Measurements from ENCODE around the gene CD302. TPM values are rescaled to one million over a fixed set of nuclear protein-coding genes. Genes with fewer than 3 reads are reported as not detected.

CD302 gene
- total and polyA plus RNA-seq, 3 donors from 2014 or later, result 18.3 to 26.4 (median 23.2) TPM

GRCh38 chr2:159773426-159773825 is 24.6 kb downstream of the CD302 start:
- Histone ChIP-seq H3K27ac (no peak overlapping the region), H3K4me1 (no peaks in the 10 kb centered on the region), H3K27me3 (no peaks in the 10 kb centered on the region), H3K4me3 (no peak overlapping the region), H3K9me3 (no peaks in the 10 kb centered on the region), H3K36me3 (ENCODE audit: low read depth, missing control alignments) (no peaks in the 10 kb centered on the region)
- TF ChIP-seq POLR2A (IDR thresholded peaks at IDR 0.05), result no peak
- no peak for TF ChIP-seq CTCF (IDR thresholded peaks at IDR 0.05)
- 62 to 72% methylated on average over 3 of the region's 3 CpGs for WGBS, 2 donors
- DNase-seq, result no peak
- intact Hi-C loops (cut with DNase I; ENCODE audit: low total_unique reads), result no loop called here

- Histone ChIP-seq H3K4me1 (no peaks in the 10 kb centered on the region), H3K36me3 (ENCODE audit: low read depth, missing control alignments) (no peaks in the 10 kb centered on the region), H3K9me3 (no peaks in the 10 kb centered on the region), H3K4me3 (no peak overlapping the region), H3K27ac (no peak overlapping the region), H3K27me3 (no peaks in the 10 kb centered on the region)
- no peak for DNase-seq
- TF ChIP-seq CTCF (IDR thresholded peaks at IDR 0.05), result no peak
- no peak for TF ChIP-seq POLR2A (IDR thresholded peaks at IDR 0.05)
- intact Hi-C loops (cut with DNase I; ENCODE audit: low total_unique reads), result no loop called here
- WGBS, 2 donors, result 94 to 100% methylated on average over 3 of the region's 3 CpGs
Observed at GRCh38 chr2:159769147-159769546, 28.9 kb downstream of the CD302 start.

DNA sequence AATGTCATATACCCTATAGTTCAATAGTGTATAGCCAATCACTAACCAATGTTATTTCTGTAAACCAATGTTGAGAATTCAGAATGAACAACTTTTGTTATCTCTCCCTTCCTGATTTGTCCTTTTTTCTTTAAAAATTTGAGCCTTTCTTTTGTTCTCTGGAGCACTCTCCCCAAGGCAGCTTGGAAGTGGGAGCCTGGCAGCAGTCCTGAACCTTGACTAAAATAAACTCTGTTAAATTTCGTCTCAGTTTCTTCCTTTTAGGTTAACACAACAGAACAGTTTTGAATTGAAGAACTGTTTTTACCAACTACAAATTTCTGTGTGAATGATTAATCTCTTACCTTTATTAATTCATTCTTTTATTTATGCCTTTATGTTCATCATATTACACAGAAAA is 35.9 kb downstream of the CD302 start:
- Histone ChIP-seq H3K9me3 (no peaks in the 10 kb centered on the region), H3K27me3 (no peaks in the 10 kb centered on the region), H3K4me1 (no peaks in the 10 kb centered on the region), H3K27ac (peak overlapping the region in 1 of 2 donors; percentile 47), H3K4me3 (no peak overlapping the region), H3K36me3 (ENCODE audit: low read depth, missing control alignments) (no peaks in the 10 kb centered on the region)
- 32 to 44% methylated on average over 1 of the region's 1 CpG for WGBS, 2 donors
- DNase-seq, result no peak
- intact Hi-C loops (cut with DNase I; ENCODE audit: low total_unique reads), result no loop called here
- TF ChIP-seq CTCF (IDR thresholded peaks at IDR 0.05), result no peak
- TF ChIP-seq POLR2A (IDR thresholded peaks at IDR 0.05), result no peak

GRCh38 chr2:159760326-159760725 is 37.7 kb downstream of the CD302 start:
- no peak overlapping the region for H3K4me3 ChIP-seq
- H3K4me1 ChIP-seq, result no peaks in the 10 kb centered on the region
- no peaks in the 10 kb centered on the region for H3K36me3 ChIP-seq (ENCODE audit: low read depth, missing control alignments)
- DNase-seq, result no peak
- H3K27me3 ChIP-seq, result no peaks in the 10 kb centered on the region
- TF ChIP-seq CTCF (IDR thresholded peaks at IDR 0.05) (no peak), POLR2A (IDR thresholded peaks at IDR 0.05) (no peak)
- intact Hi-C loops (cut with DNase I; ENCODE audit: low total_unique reads), result no loop called here
- H3K27ac ChIP-seq, result peak overlapping the region in 1 of 2 donors; percentile 11
- H3K9me3 ChIP-seq, result no peaks in the 10 kb centered on the region

DNA sequence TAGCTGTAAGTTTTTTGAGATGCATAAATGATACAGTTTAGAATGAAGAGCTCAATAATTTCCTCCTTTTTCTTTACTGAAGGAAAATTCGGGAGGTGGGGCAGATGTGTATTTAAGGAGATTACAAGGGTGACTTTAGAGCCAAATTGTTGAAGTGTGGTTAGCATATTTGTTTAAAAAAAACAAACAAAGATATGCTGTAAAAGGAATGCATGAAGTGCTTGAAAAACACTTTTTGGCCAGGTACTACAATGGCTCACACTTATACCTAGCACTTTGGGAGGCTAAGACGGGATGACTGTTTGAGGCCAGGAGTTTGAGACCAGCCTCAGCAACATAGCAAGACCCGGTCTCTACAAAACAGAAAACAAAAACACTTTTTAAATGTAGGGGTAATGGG is 38.4 kb downstream of the CD302 start:
- H3K4me3 ChIP-seq, result no peak overlapping the region
- H3K36me3 ChIP-seq (ENCODE audit: low read depth, missing control alignments), result no peaks in the 10 kb centered on the region
- 78 to 82% methylated on average over 3 of the region's 3 CpGs for WGBS, 2 donors
- peak overlapping the region in 1 of 2 donors; percentile 11 for H3K27ac ChIP-seq
- H3K27me3 ChIP-seq, result no peaks in the 10 kb centered on the region
- H3K4me1 ChIP-seq, result no peaks in the 10 kb centered on the region
- intact Hi-C loops (cut with DNase I; ENCODE audit: low total_unique reads), result no loop called here
- no peak for DNase-seq
- no peaks in the 10 kb centered on the region for H3K9me3 ChIP-seq
- TF ChIP-seq CTCF (IDR thresholded peaks at IDR 0.05), result no peak
- no peak for TF ChIP-seq POLR2A (IDR thresholded peaks at IDR 0.05)

Data from testis (tissue), 3 donors.